Measurements from ENCODE around the gene GPR31.

DNA sequence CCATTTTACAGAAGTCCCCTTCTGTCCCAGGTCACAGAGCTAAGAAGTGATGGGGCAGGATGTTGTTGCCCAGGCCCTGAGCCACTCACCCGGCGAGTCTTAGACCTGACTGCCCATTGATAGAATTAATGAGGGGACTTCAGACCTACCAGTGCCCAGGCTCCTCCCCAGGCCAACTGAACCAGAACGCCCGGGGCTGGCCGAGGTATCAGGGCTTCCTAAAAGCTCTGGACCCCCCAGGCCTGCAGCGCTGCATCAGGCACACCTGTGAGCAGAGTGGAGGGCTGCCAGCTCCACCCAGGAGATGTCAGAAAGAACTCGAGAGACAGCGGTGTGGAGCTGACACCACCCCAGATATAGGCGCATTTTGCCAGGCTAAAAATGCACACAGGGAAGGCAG, 3.5 kb downstream of the GPR31 start:
- TF ChIP-seq, protein P1, sequence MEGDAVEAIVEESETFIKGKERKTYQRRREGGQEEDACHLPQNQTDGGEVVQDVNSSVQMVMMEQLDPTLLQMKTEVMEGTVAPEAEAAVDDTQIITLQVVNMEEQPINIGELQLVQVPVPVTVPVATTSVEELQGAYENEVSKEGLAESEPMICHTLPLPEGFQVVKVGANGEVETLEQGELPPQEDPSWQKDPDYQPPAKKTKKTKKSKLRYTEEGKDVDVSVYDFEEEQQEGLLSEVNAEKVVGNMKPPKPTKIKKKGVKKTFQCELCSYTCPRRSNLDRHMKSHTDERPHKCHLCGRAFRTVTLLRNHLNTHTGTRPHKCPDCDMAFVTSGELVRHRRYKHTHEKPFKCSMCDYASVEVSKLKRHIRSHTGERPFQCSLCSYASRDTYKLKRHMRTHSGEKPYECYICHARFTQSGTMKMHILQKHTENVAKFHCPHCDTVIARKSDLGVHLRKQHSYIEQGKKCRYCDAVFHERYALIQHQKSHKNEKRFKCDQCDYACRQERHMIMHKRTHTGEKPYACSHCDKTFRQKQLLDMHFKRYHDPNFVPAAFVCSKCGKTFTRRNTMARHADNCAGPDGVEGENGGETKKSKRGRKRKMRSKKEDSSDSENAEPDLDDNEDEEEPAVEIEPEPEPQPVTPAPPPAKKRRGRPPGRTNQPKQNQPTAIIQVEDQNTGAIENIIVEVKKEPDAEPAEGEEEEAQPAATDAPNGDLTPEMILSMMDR (conservative IDR thresholded peaks at IDR 0.05 in 1 of 2, IDR thresholded peaks at IDR 0.05 in 1 of 2; ENCODE audit: low read depth in 1 of 2, low read length in 2 of 2): no peak
- no peak for TF ChIP-seq EZH2 (IDR thresholded peaks at IDR 0.05; ENCODE audit: low read length, missing control alignments)

All from fibroblast of lung (primary cell).